B cell (primary cell): ENCODE results near the gene LEMD3. TPM values are rescaled to one million over a fixed set of nuclear protein-coding genes. Genes with fewer than 3 reads are reported as not detected.

Experiments
- ATAC-seq: fragments of 200-7000 bp; cut with Tn5 transposase; one replicate; pipeline ENCODE4 v1.10.0; 2021; ENCODE audit warnings: low read depth, mild to moderate bottlenecking, moderate number of reproducible peaks, moderate library complexity
- CTCF ChIA-PET: fragments of 350-600 bp; sonication (Branson Sonifier 250); formaldehyde crosslinking; loops from one replicate; lab custom pipeline; 2021; ENCODE audit warnings: antibody characterized with exemption, inconsistent platforms; lab: Charles Lee
- POLR2A ChIA-PET: fragments of 350-600 bp; sonication (Branson Sonifier 250); formaldehyde crosslinking; loops from one replicate; lab custom pipeline; 2021; ENCODE audit warnings: antibody characterized with exemption; lab: Charles Lee
- DNase-seq: peaks from one replicate; pipeline ENCODE4 v3.0.0; 2013
- H2AFZ ChIP-seq: 2 replicates; pipeline ENCODE4 v1.6.1; 2012; ENCODE audit warnings: mild to moderate bottlenecking, low read depth, low read length; ENCODE audit not compliant: insufficient read depth, poor library complexity, severe bottlenecking
- H3K27ac ChIP-seq, 2 donors: 1 replicate in 1 of 2; 2 replicates in 1 of 2; pipeline ENCODE4 v1.5.1; 2012 to 2013; ENCODE audit warnings: low read length in 2 of 2, mild to moderate bottlenecking in 2 of 2, moderate library complexity in 1 of 2
- H3K27me3 ChIP-seq, 4 experiments: fragments of 200-600 bp in 1 of 4; sonication (generic) in 1 of 4; replicated peaks in 1 of 4; 1 replicate in 2 of 4; 2 replicates in 2 of 4; pipeline versions ENCODE4 v1.6.1 to v1.7.0; 2013 to 2016; ENCODE audit warnings: low read length in 3 of 4, mild to moderate bottlenecking in 2 of 4, mixed read lengths in 1 of 4, moderate library complexity in 1 of 4; ENCODE audit not compliant: insufficient read depth in 4 of 4, control insufficient read depth in 3 of 4; ENCODE audit errors: control extremely low read depth in 1 of 4
- H3K36me3 ChIP-seq, 2 experiments: replicated peaks in 1 of 2; 1 replicate in 1 of 2; 2 replicates in 1 of 2; pipeline versions ENCODE4 v1.6.1 to v1.7.1; 2013; ENCODE audit warnings: low read length in 1 of 2; ENCODE audit not compliant: insufficient read depth in 2 of 2, control insufficient read depth in 1 of 2; ENCODE audit errors: control extremely low read depth in 1 of 2, extremely low read depth in 1 of 2
- H3K4me1 ChIP-seq, 2 donors: fragments of 200-600 bp in 1 of 2; sonication (generic) in 1 of 2; 1 replicate in 1 of 2; 2 replicates in 1 of 2; pipeline versions ENCODE4 v1.5.1 to v1.6.1; 2013 to 2017; ENCODE audit warnings: low read length in 2 of 2; ENCODE audit not compliant: control insufficient read depth in 2 of 2, insufficient read depth in 2 of 2
- H3K4me2 ChIP-seq: replicated peaks from 2 replicates; pipeline ENCODE3; 2012; ENCODE audit warnings: mild to moderate bottlenecking, low read depth, low read length; ENCODE audit not compliant: poor library complexity, severe bottlenecking
- H3K4me3 ChIP-seq, 5 experiments: fragments of 200-600 bp in 1 of 5; sonication (generic) in 1 of 5; 1 replicate in 3 of 5; 2 replicates in 2 of 5; pipeline versions ENCODE4 v1.5.1 to v1.7.0; 2011 to 2016; ENCODE audit warnings: low read length in 4 of 5, mild to moderate bottlenecking in 4 of 5, low read depth in 2 of 5, control low read depth in 1 of 5, moderate library complexity in 1 of 5; ENCODE audit not compliant: insufficient read depth in 1 of 5; ENCODE audit errors: control extremely low read depth in 1 of 5, extremely low read depth in 1 of 5
- H3K79me2 ChIP-seq: fragments of 200-600 bp; sonication (generic); one replicate; pipeline ENCODE4 v1.6.0; 2016; ENCODE audit warnings: low read length; ENCODE audit not compliant: control insufficient read depth, insufficient read depth
- H3K9ac ChIP-seq: fragments of 200-600 bp; sonication (generic); 2 replicates; pipeline ENCODE4 v1.6.1; 2017; ENCODE audit warnings: mild to moderate bottlenecking, low read length, moderate library complexity
- H3K9me3 ChIP-seq, 3 donors: one replicate each; pipeline versions ENCODE4 v1.6.1 to v1.7.1; 2013; ENCODE audit warnings: low read length in 2 of 3; ENCODE audit not compliant: control insufficient read depth in 2 of 3, insufficient read depth in 1 of 3; ENCODE audit errors: control extremely low read depth in 1 of 3
- H4K20me1 ChIP-seq: 2 replicates; pipeline ENCODE4 v1.6.0; 2012; ENCODE audit warnings: mild to moderate bottlenecking, low read length; ENCODE audit not compliant: insufficient read depth, control insufficient read depth, poor library complexity, severe bottlenecking
- H3K27ac Mint-ChIP-seq: one replicate; pipeline ENCODE4 v1.8.0; 2021; ENCODE audit warnings: mixed read lengths
- H3K27me3 Mint-ChIP-seq: one replicate; pipeline ENCODE4 v1.8.0; 2021; ENCODE audit warnings: mixed read lengths
- H3K4me1 Mint-ChIP-seq: one replicate; pipeline ENCODE4 v1.8.0; 2021; ENCODE audit warnings: mixed read lengths
- H3K4me3 Mint-ChIP-seq: one replicate; pipeline ENCODE4 v1.8.0; 2021; ENCODE audit warnings: mixed read lengths
- H3K9me3 Mint-ChIP-seq: one replicate; pipeline ENCODE4 v1.8.0; 2022; ENCODE audit warnings: mixed read lengths; ENCODE audit not compliant: insufficient read depth
- CTCF ChIP-seq: fragments of 200-600 bp; IDR thresholded peaks from one replicate; pipeline ENCODE4 v1.8.0; 2022; ENCODE audit warnings: antibody characterized with exemption, mild to moderate bottlenecking
- EZH2 ChIP-seq: IDR thresholded peaks from 2 replicates; pipeline ENCODE4 v1.6.1; 2012; ENCODE audit warnings: borderline replicate concordance, low read depth, mild to moderate bottlenecking, moderate library complexity, low read length; ENCODE audit not compliant: insufficient read depth, poor library complexity, severe bottlenecking
- WGBS: methylation state at CpG from one replicate; pipeline ENCODE4 v1.1.5; 2013; ENCODE audit warnings: missing lambda C conversion rate; ENCODE audit not compliant: insufficient coverage; 5-methylcytosine and 5-hydroxymethylcytosine counted together
- intact Hi-C: fragments of 100-400 bp; cut with micrococcal nuclease; formaldehyde crosslinking; loops from one replicate; pipeline ENCODE4 v1.10.0; 2022
- polyA plus RNA-seq: library from polyadenylated mRNA; depleted of rRNA; stranded (reverse); fragments of >200 nt; gene quantifications from 2 replicates; pipeline ENCODE4 v1.2.3, GENCODE V29; 2012
- total RNA-seq, 2 donors: library from RNA; stranded (reverse); fragments of 120-200 nt in 1 of 2; gene quantifications; 1 replicate in 1 of 2; 2 replicates in 1 of 2; pipeline versions ENCODE4 v1.2.3 to v1.2.4, GENCODE V29; 2013 to 2022

LEMD3 gene
- total and polyA plus RNA-seq, 2 donors (not counting 1 experiment from before 2014, with no cell fraction given): 19.4 to 71.8 TPM

GRCh38 chr12:65238609-65239008 is 69.2 kb downstream of the LEMD3 start:
- TF ChIP-seq CTCF (no peak), EZH2 (no peak)
- Histone ChIP-seq H3K9me3 (no peaks in the 10 kb centered on the region), H4K20me1 (peaks cover 19% of the 10 kb centered on the region), H3K27me3 (no peaks in the 10 kb centered on the region), H3K4me3 (no peak overlapping the region), H3K4me1 (no peaks in the 10 kb centered on the region), H3K79me2 (peaks cover 7% of the 10 kb centered on the region), H2AFZ (no peak overlapping the region), H3K36me3 (peaks cover 10 to 42% of the 10 kb centered on the region in 2 experiments), H3K27ac (no peak overlapping the region), H3K4me2 (no peak overlapping the region), H3K9ac (no peak overlapping the region)
- H3K4me3 Mint-ChIP-seq: no peak overlapping the region
- ChIA-PET POLR2A (no interaction called here), CTCF (no interaction called here)
- H3K27me3 Mint-ChIP-seq: no peaks in the 10 kb centered on the region
- no peaks in the 10 kb centered on the region for H3K4me1 Mint-ChIP-seq
- H3K27ac Mint-ChIP-seq: no peak overlapping the region
- no peak for ATAC-seq
- intact Hi-C loops: no loop called here
- WGBS: 100% methylated on average over 3 of the region's 3 CpGs
- no peaks in the 10 kb centered on the region for H3K9me3 Mint-ChIP-seq
- DNase-seq: no peak

GRCh38 chr12:65248656-65249633 is 79.6 kb downstream of the LEMD3 start:
- no peaks in the 10 kb centered on the region for H3K79me2 ChIP-seq
- intact Hi-C loops: no loop called here
- no peak for DNase-seq
- H3K4me1 Mint-ChIP-seq: no peaks in the 10 kb centered on the region
- no peak for ATAC-seq
- WGBS: 100% methylated on average over 1 of the region's 2 CpGs
- no peak overlapping the region for H3K4me3 Mint-ChIP-seq
- H3K9ac ChIP-seq: no peak overlapping the region
- no peaks in the 10 kb centered on the region for H3K4me1 ChIP-seq
- TF ChIP-seq CTCF: no peak
- POLR2A ChIA-PET: no interaction called here
- H3K27ac Mint-ChIP-seq: no peak overlapping the region
- no peak overlapping the region for H2AFZ ChIP-seq
- no peak overlapping the region for H3K27ac ChIP-seq
- CTCF ChIA-PET: no interaction called here
- no peak overlapping the region for H3K4me3 ChIP-seq
- no peaks in the 10 kb centered on the region for H3K9me3 ChIP-seq
- H3K4me2 ChIP-seq: no peak overlapping the region
- H3K27me3 Mint-ChIP-seq: no peaks in the 10 kb centered on the region
- no peaks in the 10 kb centered on the region for H3K9me3 Mint-ChIP-seq
- H4K20me1 ChIP-seq: no peaks in the 10 kb centered on the region
- no peaks in the 10 kb centered on the region for H3K27me3 ChIP-seq
- H3K36me3 ChIP-seq: peaks cover 2 to 10% of the 10 kb centered on the region in 2 experiments
